VCaP (cell line): ENCODE results near the gene VTI1B.

ENCODE experiments used
- H3K27ac ChIP-seq: fragments of 450-650 bp; 2 replicates; pipeline ENCODE4 v1.5.1; 2017
- CTCF ChIP-seq: fragments of 450-650 bp; conservative IDR thresholded peaks from 2 replicates; pipeline ENCODE4 v1.5.1; 2017; ENCODE audit warnings: mild to moderate bottlenecking, moderate library complexity

The VTI1B gene

GRCh38 chr14:67690011-67690410 lies 15.6 kb upstream of the VTI1B start:
- H3K27ac ChIP-seq, result peak overlapping the region; percentile 99

GRCh38 chr14:67683842-67684241 lies 9.4 kb upstream of the VTI1B start:
- peak overlapping the region; percentile 99 for H3K27ac ChIP-seq
- TF ChIP-seq CTCF, result no peak

More at GRCh38 chr14:67690011-67690410, 15.6 kb upstream of the VTI1B start:
- no peak for TF ChIP-seq CTCF

- peak overlapping the region; percentile 99 for H3K27ac ChIP-seq
- no peak for TF ChIP-seq CTCF
Observed at GRCh38 chr14:67680941-67681340, 6.5 kb upstream of the VTI1B start.

- TF ChIP-seq CTCF, result no peak
- H3K27ac ChIP-seq, result peak overlapping the region; percentile 99
Observed at GRCh38 chr14:67680121-67680602, 5.7 kb upstream of the VTI1B start.

- no peak for TF ChIP-seq CTCF
Observed at GRCh38 chr14:67679006-67679405, 4.6 kb upstream of the VTI1B start.

GRCh38 chr14:67675219-67675582 lies 769 bp upstream of the VTI1B start:
- TF ChIP-seq CTCF, result no peak
- peak overlapping the region; percentile 99 for H3K27ac ChIP-seq

More at GRCh38 chr14:67679006-67679405, 4.6 kb upstream of the VTI1B start:
- peak overlapping the region; percentile 99 for H3K27ac ChIP-seq

GRCh38 chr14:67674139-67674479 lies 323 bp downstream of the VTI1B start:
- H3K27ac ChIP-seq, result peak overlapping the region; percentile 99
- peak; percentile 23; the same call in 1 of the 2 replicates for TF ChIP-seq CTCF
